HG03066 (cell line): ENCODE measurements around the gene GH1.
"Not testable (repeated sequence)": the region's sequence is repeated elsewhere in the genome, so short reads cannot be mapped to it uniquely, and the experiment has no call there.

Experiments
- ATAC-seq: cut with Tn5 transposase; IDR thresholded peaks from one replicate; pipeline ENCODE4 v1.9.1; 2021; ENCODE audit warnings: low read depth; ENCODE audit not compliant: unreplicated experiment

Gene GH1

DNA sequence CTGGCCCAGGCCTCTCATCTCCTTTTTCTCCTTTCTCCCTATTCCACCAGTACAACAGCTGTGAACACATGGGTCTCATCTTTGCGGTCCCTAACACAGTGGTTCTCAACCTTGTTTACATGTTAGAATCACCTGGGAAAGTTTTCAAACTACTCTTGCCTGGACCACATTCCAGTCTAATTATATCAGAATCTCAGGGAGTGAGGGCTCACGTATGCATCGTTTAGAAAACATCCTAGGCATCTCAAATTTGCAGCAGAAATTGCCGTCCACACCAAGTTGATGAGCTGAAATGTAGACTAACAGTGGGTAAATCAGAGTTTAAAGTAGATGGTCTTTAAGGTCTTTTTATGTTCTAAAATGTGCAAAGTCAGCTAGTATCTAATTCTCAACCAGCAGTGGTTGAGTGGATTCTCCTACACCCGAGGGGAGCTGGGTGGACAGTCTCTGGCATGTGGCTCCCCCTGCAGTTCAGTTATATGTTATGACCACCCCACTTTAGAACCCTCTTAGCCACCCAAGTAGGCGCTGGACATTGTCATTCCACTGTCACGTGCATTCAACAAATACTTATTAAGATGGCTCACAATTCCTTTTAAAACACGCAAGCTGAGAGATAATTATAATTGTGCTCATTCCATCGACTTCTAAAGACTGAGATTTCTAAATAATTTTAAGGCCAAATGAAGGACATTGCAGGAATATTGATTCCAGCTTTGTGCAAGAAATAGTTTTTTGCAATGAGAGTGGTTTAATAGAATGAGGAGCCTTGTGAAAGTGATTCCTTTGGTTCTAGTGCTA is 48.9 kb downstream of the GH1 start:
- not testable (repeated sequence) for ATAC-seq
